ENCODE data around the gene MSANTD2. TPM values are rescaled to one million over a fixed set of nuclear protein-coding genes. Genes with fewer than 3 reads are reported as not detected.
A peak's percentile ranks its signal among the peaks of the same experiment; 100 is the strongest.

The MSANTD2 gene
- total and polyA plus RNA-seq, 2 of the 4 experiments (the other 2 are of a cell fraction) = 5.0 to 6.0 TPM

DNA sequence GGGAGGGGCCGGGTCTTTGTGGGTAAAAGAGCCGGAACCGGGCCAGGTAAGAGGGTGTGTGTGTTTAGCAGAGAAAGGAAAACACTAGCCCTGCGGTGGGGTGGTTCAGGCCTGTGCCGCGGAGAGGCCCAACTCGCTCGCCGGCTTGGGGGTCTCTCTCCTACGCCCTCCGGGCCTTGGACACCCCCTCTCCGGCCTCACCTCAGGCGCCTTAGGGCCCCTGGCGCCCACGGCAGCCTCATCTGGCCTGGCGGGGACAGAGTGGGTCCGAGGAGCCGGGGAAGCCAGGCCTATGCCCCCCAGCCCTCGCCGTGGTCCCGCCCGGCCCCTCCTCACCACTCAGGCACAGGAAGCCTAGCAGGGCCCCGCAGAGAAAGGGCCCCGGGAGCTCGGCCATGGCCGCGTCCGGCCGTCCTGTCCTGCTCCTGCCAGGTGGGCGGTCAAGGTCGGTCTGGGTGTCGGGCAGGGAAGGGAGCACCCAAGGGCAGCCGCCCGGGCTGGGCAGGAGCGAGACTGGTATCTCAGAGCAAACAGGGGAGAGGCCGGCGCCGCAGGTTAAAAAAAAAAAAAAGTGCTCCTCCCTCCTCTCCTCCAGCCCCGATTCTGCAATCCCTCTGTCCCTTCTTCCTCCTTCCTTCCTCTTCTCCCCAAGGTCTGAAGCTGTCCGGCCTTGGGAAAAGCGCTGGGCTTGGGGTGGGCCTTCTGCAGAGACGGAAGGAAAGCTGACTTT, 48.3 kb downstream of the MSANTD2 start, which contains the start of gene VSIG2 (continued):
- no peak for TF ChIP-seq RFX5 (IDR thresholded peaks at IDR 0.05; ENCODE audit: low read depth, low read length)

GRCh38 chr11:124751391-124751740, 48.8 kb downstream of the MSANTD2 start:
- ChIA-PET POLR2A (ENCODE audit: unreplicated experiment) (no interaction called here), CTCF (no interaction called here)
- in situ Hi-C loops (cut with MboI; ENCODE audit: low sequenced_read_pairs) = no loop called here

More at GRCh38 chr11:124751391-124751740, 48.8 kb downstream of the MSANTD2 start:
- Histone ChIP-seq H4K91ac (ENCODE audit: insufficient read depth, low read depth, low read length) (no peak overlapping the region), H3K4me3 (ENCODE audit: insufficient read depth, low read depth, low read length) (no peak overlapping the region), H2BK20ac (ENCODE audit: low read depth, low read length) (no peak overlapping the region), H2BK120ac (ENCODE audit: low read depth, low read length) (no peak overlapping the region), H3K23ac (ENCODE audit: low read depth, low read length) (no peak overlapping the region), H3K27me3 (ENCODE audit: control insufficient read depth, insufficient read depth, low read length) (no peaks in the 10 kb centered on the region; the same call in 1 of the 2 replicates), H3K36me3 (ENCODE audit: control insufficient read depth, insufficient read depth, low read length) (no peaks in the 10 kb centered on the region), H4K5ac (ENCODE audit: low read depth, low read length) (no peak overlapping the region), H3K9ac (ENCODE audit: low read depth, low read length) (no peak overlapping the region), H3K56ac (ENCODE audit: extremely low read depth, insufficient read depth, low read length) (no peak overlapping the region), H2AFZ (replicated peaks; ENCODE audit: low read length, poor library complexity) (peak overlapping the region; percentile 25), H4K8ac (ENCODE audit: low read depth in 2 of 2, low read length in 2 of 2) (no peak overlapping the region), H2AK9ac (replicated peaks; ENCODE audit: low read depth, low read length, poor library complexity) (peak overlapping the region; percentile 57), H3K14ac (replicated peaks; ENCODE audit: low read depth, low read length) (no peak overlapping the region), H3K18ac (ENCODE audit: low read depth, low read length) (no peak overlapping the region), H2BK15ac (ENCODE audit: low read depth, low read length) (no peak overlapping the region), H2BK5ac (ENCODE audit: low read depth, low read length, poor library complexity, severe bottlenecking) (no peak overlapping the region), H3K4me1 (ENCODE audit: control insufficient read depth, insufficient read depth, low read length) (peaks cover 14% of the 10 kb centered on the region), H4K20me1 (ENCODE audit: insufficient read depth, low read length) (no peaks in the 10 kb centered on the region), H3K79me1 (ENCODE audit: low read depth in 1 of 2, low read length in 2 of 2) (no peaks in the 10 kb centered on the region), H3K27ac (ENCODE audit: insufficient read depth, low read length) (no peak overlapping the region), H2AK5ac (ENCODE audit: low read depth, low read length) (no peak overlapping the region), H3K9me1 (ENCODE audit: insufficient read depth, low read length) (peaks cover 26% of the 10 kb centered on the region), H3K9me3 (ENCODE audit: control insufficient read depth, insufficient read depth, low read length) (no peaks in the 10 kb centered on the region), H3K4me2 (ENCODE audit: low read depth, low read length) (no peak overlapping the region), H3K4ac (ENCODE audit: low read depth, low read length) (no peak overlapping the region)
- intact Hi-C loops (cut with micrococcal nuclease) = no loop called here
- ATAC-seq (ENCODE audit: low read depth) (no peak), DNase-seq (no peak)
- TF ChIP-seq MAFK (IDR thresholded peaks at IDR 0.05; ENCODE audit: low read depth, low read length) = no peak
- no peak for TF ChIP-seq FOS (IDR thresholded peaks at IDR 0.05; ENCODE audit: low read depth, low read length)
- TF ChIP-seq BHLHE40 (IDR thresholded peaks at IDR 0.05; ENCODE audit: low read depth, low read length) = no peak
- no peak for TF ChIP-seq CEBPB (IDR thresholded peaks at IDR 0.05; ENCODE audit: low read depth, low read length)
- TF ChIP-seq, protein P1, sequence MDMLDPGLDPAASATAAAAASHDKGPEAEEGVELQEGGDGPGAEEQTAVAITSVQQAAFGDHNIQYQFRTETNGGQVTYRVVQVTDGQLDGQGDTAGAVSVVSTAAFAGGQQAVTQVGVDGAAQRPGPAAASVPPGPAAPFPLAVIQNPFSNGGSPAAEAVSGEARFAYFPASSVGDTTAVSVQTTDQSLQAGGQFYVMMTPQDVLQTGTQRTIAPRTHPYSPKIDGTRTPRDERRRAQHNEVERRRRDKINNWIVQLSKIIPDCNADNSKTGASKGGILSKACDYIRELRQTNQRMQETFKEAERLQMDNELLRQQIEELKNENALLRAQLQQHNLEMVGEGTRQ (IDR thresholded peaks at IDR 0.05; ENCODE audit: low read depth, low read length) = no peak
- no peak for TF ChIP-seq ELK1 (IDR thresholded peaks at IDR 0.05; ENCODE audit: borderline replicate concordance, low read depth, low read length)
- no peak for TF ChIP-seq MXI1 (IDR thresholded peaks at IDR 0.05; ENCODE audit: borderline replicate concordance, low read depth, low read length)
- no peak for TF ChIP-seq MAZ (IDR thresholded peaks at IDR 0.05; ENCODE audit: borderline replicate concordance, low read depth, low read length)
- WGBS, 2 experiments (ENCODE audit: extremely low coverage in 2 of 2, insufficient read length in 1 of 2) = 60% methylated on average over 7 of the region's 11 CpGs; no CpG with 5 or more reads in 1 of the 2 experiments
- BruUV-seq (replicated peaks) = no TSS peak
- dilution Hi-C loops (cut with HindIII; ENCODE audit: low sequenced_read_pairs, unreplicated experiment) = no loop called here
